Germinal center (tissue), 1 donor: Measurements from ENCODE around the gene MTRR.

Experiments
- DNase-seq: peaks from one replicate; pipeline ENCODE4 v3.0.0; 2012; ENCODE audit warnings: mixed read lengths, low spot score

Gene MTRR

DNA sequence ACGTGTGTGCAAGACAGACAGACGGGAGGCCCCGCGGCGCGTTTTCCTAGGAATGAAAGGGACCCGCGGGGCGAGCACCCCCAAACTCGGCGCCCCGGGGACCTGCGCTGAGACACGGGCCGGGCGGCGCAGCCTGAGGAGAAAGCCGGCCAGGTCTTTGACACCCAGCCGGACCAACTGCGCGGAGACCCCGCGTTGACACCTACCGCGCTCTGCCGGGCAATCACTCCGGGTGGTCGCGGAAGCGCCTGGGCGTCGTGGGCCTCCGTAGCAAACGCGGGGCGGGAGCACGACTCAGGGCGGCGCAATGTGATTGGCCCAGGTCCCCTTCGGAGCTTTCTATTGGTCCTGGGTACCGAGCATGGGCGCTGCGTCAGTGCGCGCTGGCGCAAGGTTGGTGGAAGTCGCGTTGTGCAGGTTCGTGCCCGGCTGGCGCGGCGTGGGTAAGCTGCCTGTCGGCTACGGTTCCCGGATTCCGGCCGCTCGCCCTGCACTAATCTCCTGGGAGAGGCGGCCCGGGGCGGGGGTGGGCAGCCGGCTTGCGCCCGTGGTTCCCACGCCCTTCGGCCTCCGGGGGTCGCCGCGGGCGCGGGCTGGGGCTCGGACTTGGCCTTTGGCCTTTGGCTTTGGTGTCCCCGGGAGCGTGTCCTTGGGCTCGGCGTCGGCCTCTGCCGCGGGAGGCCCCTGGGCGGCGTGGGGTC, at the start of gene MTRR, which contains the start of gene FASTKD3:
Gene MTRR (plus strand): TSS at position 376 of the 701 bp plus-strand sequence. CDS start 1,647 bp downstream, outside the sequence.
Gene FASTKD3 (minus strand): TSS at position 259 of the 701 bp plus-strand sequence. CDS start 948 bp downstream, outside the sequence.
- DNase-seq, result peak; percentile 96

DNA sequence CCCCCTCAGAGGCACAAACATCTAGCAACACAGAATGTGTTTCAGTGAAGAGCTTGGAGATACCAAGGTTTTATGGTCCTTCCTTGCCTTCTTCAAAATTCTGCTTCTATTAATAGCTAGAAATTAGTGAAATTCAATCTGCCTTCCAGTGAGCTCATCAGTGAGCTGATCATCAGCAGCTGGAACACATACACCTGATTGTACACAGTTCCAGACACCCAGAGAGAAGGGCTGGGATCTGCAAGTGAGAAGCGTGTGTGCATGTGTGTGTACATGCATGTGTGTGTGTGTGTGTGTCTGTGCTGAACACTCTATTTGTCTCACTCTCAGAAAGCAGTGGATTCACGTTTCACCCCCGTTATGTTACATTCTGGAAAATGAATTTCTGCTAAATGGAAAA, 46.5 kb upstream of the MTRR start:
- no peak for DNase-seq

DNA sequence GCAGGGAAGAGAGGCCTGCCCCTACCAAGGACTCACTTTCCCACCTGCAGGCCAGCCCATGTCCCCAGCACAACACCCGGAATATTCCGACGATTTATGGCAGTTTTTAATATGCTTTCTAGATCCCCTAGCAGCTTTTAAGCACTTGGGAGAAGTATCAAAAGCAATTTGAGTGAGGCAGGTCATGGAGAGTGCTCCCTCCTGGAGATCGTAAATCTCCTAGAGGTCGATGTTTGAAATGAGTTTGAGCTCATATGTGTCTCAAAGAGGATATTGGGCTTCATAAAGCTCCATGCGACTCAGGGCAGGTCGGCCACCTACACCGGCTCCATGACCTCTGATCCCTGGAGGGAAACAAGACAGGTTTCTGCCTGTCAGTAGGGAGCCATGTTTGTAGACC, 45.4 kb upstream of the MTRR start:
- DNase-seq, result no peak

DNA sequence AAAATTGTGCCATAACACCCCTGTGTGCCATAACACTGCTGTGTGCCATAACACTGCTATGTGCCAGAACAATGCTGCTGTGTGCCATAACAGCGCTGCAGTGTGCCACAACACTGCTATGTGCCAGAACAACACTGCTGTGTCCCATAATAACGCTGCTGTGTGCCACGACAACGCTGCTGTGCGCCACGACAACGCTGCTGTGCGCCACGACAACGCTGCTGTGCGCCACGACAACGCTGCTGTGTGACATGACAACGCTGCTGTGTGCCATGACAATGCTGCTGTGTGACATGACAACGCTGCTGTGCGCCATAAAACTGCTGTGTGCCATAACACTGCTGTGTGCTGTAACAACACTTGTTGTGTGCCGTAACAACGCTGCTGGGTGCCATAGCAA, 44.0 kb upstream of the MTRR start:
- DNase-seq, result no peak

DNA sequence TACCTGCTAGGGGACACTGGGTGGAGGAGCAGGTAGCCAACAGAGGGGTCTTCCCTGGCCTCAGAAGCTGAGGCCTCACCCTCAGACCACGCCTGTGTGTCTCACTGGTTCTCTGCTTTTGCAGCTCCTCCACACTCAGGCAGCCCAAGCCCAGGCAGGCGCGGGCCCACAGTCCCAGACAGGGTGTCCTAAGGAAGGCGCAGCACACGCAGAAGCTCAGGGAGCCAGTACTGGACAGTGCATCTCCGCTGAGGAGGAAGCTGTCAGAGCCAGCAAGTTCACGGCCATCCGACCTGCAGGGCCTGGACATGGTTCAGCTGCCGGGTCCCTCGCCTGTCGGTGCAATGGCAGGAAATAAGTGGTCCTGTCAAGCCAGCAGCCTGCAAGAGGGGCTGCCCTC, 43.3 kb upstream of the MTRR start:
- no peak for DNase-seq

DNA sequence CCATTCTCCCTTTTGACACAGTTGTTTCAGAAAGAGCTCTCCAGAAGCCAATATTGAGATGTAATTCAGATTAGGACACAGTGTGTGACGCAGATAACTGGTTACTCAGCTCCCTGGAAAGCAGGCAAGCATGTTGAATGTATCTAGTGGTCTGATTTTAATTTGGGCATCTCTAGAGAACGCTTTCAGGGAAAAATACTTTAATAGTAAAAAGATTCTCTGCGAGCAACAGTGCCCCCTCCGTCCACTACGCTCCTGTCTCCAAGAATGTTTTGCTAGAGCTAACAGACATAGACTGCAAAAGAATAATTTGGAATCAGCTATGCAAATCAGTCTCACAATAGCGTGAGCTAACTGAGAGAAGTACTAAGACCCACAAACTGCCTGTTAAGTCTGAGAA, 41.3 kb upstream of the MTRR start:
- no peak for DNase-seq

DNA sequence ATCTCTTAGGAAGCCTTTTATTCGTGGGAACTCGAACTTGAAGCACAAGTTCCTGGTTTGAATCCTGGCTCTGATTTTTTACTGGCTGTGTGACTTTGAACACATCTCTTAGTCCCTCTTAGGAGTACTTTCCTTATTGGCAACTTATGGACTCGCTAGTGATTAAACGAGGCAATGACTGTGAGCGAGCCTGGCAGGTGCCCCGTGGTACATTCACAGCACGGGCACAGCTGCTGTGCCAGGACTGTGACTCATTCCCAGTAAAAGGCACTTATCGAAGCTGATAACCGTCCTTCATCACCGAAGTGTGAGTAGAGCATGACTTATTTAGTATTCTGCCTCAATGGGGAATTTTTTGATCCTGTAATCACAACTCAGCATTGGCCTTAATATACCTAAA, 40.7 kb upstream of the MTRR start:
- no peak for DNase-seq

DNA sequence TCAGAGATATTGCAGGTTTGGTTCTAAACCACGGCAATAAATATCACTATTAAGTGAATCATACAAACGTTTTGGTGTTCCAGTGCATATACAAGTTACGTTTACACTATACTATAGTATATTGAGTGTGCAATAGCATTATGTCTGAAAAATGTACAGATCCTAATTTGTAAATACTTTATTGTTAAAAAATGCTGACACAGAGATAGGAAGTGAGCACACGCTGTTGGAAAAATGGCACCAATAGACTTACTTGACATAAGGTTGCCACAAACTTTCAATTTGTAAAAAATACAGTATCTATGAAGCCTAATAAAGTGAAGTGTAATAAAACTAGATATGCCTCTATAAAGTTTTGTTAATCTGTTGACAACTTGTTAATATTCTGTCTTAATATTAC, 34.0 kb upstream of the MTRR start:
- DNase-seq, result no peak

DNA sequence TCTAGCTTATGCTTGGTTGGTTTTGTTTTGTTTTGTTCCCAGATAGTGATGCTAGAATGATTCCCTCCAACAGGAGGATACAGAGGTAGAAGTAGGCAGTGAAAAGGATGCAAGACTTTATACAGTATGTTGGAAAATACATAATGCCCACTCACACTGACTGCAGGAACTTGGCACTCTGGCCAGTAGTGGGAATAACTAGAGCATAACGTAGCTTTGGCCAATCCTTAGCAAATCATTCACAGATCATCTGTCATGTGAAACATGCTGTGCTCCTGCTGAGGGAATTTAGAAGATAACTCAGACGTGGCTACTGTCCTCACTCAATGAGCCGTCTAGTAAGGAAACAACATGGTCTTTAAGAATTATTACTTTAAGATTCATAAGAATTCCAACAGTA, 31.5 kb upstream of the MTRR start:
- DNase-seq, result no peak

DNA sequence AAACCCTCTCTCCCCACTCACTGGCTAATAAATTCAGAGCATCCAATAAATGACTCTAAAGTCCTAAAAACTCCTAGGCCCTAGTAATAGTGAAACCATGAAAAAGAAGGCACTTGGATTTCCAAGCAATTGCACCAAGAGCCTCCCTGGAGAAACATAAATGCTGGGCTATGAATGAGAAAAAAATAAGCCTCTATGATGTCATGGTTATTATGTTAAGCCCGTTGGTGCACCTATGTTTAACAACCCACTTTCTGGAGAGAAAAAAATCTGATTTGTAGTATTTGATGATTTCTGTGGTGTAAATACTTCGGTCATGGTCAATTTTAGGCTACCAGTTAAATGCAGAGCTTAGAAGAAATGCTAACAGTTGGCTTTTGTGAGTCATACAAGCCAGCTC, 26.4 kb upstream of the MTRR start:
- DNase-seq, result no peak

DNA sequence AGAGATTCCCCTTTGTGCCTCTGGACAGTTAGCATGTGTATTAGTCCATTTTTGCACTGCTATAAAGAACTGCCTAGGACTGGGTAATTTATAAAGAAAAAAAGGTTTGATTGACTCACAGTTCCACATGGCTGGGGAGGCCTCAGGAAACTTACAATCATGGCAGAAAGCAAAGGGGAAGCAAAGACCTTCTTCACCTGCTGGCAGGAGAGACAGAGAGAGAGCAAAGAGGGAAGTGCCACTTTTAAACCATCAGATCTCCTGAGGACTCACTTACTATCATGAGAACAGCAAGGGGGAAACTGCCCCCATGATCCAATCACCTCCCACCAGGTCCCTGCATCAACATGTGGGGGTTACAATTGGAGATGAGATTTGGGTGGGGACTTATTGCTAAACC, 24.0 kb upstream of the MTRR start:
- DNase-seq, result no peak

DNA sequence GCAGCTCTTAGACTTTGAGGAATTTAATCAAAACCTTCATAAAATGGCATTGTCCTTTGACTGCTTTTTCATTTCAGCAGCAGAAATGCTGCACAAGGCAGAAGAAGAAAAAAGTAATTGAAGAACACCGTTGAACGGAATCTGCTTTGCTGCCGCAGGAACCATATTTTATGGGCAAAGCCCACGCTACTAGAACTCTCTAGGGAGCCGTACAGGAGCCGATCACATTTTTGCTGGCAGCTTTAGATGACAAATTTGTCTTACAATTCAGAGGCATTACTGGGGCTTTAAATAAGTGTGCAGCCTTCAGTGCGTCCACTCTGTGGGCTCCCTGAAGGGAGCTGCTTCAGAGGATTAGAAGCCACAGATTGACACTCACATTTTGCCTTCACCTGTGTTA, 23.4 kb upstream of the MTRR start:
- no peak for DNase-seq

DNA sequence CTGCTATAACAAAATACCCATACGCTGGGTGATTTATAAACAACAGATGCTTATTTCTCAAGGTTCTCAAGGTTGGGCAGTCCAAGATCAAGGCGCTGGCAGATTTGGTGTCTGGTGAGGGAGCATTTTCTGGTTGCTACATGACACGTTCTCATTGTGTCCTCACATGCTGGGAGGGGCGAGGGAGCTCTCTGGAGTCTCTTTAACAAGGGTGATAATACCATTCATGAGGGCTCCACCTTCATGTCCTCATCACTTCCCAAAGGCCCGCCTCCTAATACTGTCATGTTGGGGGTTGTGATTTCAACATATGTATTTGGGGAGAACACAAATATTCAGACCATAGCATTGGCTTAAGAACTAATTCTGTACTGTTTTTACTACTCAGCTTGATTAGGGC, 22.6 kb upstream of the MTRR start:
- no peak for DNase-seq

DNA sequence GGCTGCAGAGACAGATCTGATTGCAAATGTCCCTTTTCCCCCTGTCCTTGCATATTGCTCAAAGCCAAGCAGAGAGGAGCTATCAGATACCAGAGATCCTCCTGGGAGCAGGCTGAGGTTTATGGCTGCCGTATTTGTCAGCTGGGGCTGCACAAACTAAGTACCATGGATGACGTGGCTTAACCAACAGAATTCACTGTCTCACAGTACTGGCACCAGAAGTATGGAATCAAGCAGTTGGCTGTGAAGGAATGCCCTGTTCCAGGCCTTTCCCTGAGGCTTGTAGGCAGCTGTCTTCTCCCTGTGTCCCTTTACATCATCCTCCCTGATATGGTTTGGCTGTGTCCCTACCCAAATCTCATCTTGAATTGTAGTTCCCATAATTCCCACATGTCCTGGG, 20.7 kb upstream of the MTRR start:
- DNase-seq, result no peak

DNA sequence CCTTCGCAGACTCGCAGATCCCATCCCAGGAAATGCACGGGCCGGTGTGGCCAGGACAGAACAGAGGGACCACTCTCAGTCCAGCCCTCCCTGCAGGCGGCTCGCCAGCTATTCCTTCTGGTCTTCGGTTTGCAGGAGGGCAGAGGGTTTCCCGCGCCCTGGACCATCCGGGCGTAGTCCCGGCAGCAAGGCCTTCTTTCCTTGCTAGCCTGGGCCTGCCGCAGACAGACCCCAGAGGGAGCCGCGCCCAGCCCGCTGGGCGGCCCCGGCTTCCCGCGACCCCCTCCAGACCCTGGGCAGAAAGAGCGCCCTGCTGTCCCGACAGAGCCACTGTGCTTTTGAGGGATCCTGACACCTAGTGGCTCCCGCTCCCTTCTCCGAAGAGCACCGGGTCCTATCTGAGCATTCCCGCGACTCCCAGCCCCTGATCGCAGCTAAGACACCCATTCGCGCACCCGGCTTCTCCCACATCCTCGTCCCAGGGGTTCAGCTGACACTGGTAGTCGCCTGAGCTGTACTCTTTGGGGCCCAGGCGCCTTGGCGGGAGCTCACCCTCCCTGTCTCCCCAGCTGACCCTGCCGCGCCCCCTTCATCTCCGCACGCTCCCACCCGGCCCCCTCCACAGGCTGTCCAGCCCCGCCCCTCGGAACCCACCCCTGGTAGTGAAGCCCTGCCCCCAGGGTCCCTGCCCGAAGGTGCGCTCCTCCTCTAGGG, 19.1 kb upstream of the MTRR start:
- peak; percentile 10 for DNase-seq

DNA sequence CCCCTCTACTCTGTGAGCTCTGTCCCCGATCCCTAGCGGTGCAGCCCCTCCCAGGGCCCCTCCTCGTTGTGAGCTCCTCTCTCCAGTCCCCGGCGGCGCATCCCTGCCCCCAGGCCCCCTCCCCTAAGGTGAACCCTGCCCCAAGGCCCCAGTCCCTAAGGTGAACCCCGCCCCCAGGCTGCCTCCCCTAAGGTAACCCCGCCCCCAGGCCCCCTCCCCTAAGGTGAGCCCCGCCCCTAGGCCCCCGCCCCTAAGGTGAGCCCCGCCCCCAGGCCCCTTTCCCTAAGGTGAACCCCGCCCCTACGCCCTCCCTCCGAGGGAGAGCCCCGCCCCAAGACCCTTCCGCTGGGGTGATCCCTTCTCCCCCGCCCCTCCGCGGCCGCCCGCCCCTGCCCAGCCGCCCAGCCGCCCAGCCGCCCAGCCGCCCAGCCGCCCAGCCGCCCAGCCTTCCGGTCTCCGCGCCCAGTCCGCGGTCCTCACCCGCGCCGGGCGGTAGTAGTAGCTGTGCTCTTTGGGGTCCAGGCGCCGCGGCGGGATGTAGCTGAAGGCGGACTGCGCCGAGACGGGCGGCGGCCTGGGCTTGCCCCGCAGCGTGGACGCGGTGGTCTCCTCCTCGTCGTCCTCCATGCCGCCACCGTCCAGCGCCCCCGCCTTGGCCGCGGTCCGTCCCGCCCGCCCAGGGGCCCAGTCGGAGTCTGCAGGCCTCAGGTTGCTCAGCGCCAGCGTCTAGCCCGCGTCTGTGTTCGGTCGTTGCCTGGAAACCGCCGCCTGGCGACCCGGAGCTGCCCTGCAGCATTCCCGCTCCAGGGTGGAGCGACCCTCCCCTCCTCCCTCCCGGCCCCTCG, 18.3 kb upstream of the MTRR start, which contains the start of gene CFAP90:
Gene CFAP90 (minus strand): TSS at position 739 of the 845 bp plus-strand sequence. CDS start 112 bp downstream, at position 627.
- DNase-seq, result peak; percentile 13

DNA sequence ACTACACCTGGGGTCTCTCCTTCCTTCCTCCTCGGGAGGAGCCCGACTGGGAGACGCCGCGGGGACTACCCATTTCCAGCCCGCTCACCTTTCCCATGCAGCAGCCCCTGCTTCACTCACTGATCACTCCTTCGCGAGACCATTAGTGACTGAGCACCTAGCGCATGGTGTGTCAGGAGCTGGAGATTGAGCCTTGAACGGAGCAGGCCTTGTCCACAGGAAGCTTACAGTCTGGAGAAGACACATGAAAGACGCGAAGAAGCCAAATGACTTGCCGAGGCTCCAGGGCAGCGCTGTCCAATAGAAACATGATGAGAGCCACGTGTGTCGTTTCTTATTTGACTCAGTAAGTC, 17.7 kb upstream of the MTRR start:
- DNase-seq, result no peak

DNA sequence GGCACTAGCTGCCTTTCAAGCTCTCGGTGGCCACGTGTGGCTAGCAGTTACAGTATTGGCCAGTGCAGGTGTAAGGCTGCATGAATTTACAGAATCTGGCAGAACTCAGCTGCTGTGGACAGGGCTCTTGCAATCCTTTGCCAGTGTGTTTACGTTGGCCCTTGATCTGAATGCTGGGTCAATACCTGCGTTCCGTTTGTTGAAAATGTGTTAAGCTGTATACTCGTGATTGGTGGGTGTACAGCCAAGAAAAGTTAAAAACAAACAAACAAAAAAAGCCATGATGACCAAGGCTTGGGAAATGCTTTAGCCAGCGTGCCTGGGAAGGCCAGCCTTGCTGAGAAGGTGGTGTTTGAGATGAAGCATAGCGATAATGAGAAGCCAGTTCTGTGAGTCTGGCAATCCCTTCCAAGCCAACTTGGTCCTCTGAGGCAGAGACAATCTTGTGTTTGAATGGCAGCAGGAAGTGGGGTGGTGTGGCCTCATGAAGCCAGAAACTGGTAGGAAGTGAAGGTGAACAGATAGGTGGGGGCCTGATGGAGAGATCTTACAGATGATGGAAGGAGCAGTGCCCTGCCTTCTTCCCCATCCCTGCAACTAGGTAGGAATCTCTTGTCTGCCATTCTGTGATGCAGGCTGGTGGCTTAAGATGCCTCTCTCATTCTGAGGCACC, 17.2 kb upstream of the MTRR start:
- DNase-seq, result no peak

DNA sequence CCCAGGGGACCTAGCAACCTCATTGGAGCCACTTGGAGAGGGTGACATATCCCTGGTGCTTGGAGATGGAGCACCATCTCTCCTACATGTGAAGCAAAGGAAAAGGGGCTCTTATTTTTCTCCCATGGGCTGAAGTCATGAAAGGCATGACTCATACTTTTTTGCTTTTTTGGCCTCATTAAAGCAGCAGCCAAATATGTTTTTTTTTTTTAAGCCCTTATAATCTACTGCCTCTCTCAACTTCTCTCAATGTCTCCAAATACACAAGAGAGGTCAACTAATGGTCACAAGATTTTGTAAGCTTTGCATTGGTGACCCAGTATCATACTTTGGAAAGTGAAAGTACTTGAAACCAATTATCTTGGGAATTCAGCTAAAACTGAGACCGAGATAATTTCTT, 16.4 kb upstream of the MTRR start:
- no peak for DNase-seq

DNA sequence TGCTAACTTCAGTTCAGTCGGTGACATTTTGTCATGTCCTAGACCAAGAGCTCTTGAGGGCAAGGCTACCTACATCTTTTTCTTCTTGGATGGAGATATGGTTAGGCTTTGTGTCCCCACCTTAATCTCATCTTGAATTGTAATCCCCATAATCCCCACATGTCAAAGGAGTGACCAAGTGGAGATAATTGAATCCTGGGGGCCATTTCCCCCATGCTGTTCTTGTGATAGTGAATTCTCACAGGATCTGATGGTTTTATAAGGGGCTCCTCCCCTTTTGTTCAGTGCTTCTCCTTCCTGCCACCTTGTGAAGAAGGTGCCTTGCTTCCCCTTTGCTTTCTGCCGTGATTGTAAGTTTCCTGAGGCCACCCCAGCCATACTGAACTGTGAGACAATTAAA, 16.0 kb upstream of the MTRR start:
- no peak for DNase-seq

DNA sequence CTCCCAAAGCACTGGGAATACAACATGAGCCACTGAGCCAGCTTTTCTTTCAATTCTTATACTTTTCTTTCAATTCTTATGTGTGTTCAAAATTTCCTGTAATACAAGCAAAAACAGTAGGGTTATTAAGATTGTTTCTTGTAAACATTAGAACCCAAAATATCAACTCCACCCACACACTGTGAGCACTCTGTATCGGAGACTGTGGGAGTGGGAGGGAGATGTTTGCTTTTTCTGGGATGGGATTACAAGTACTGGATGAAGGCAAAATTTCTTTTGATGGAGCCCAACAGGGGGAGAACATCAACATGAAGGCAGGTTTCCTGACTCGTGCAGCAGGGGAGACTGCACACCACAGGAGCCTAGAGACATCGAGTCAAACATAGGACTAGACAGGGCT, 13.3 kb upstream of the MTRR start:
- DNase-seq, result no peak

DNA sequence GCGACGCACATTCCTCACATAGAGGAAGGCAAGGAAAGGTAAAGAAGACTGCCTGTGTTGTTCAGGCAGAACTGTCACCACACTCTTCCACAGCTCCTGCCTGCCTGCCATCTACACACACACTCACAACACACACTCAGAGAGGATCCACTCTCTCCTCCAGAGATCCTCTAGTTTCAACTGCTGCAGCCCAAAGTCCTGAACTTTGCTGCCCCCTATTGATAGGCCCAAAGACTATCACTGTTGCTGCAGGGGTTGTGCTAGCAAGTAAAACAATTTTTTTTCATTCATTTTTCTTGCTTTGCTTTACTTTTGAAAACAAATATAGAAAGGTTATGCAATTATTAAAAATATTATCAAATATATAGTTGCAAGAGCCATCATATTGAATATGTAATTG, 12.1 kb upstream of the MTRR start:
- no peak for DNase-seq
